Stimulated activated CD8-positive, alpha-beta memory T cell treated with anti-CD3 and anti-CD28 coated beads, Interleukin-12 subunit alpha, Interleukin-12 subunit beta, amount 100 ng/mL, for 1 hour (primary cell): ENCODE results near the gene DENND6B.
A peak's percentile ranks its signal among the peaks of the same experiment; 100 is the strongest.
"Not testable (repeated sequence)": the region's sequence is repeated elsewhere in the genome, so short reads cannot be mapped to it uniquely, and the experiment has no call there.

Experiments used
- DNase-seq: peaks from one replicate; pipeline ENCODE4 v3.0.0-alpha.2; 2020; ENCODE audit warnings: low read depth

The DENND6B gene

GRCh38 chr22:50273352-50273751 lies 53.5 kb downstream of the DENND6B start:
- not testable (repeated sequence) for DNase-seq

- no peak for DNase-seq
Observed at GRCh38 chr22:50272044-50272802, 54.6 kb downstream of the DENND6B start.

- DNase-seq: peak; percentile 12
Observed at GRCh38 chr22:50271519-50271970, 55.3 kb downstream of the DENND6B start.

- peak; percentile 35 for DNase-seq
Observed at GRCh38 chr22:50270666-50271394, 56.0 kb downstream of the DENND6B start.

- DNase-seq: peak; percentile 46
Observed at GRCh38 chr22:50269970-50270665, 56.7 kb downstream of the DENND6B start, which contains the start of gene MAPK11. TSS of gene MAPK11 (minus strand) at chr22:50270380. CDS start at chr22:50270292, 88 bp downstream.

- DNase-seq: no peak
Observed at GRCh38 chr22:50269573-50269969, 57.2 kb downstream of the DENND6B start.

GRCh38 chr22:50268655-50269113 lies 58.1 kb downstream of the DENND6B start:
- DNase-seq: no peak

- peak; percentile 24 for DNase-seq
Observed at GRCh38 chr22:50267591-50268390, 59.0 kb downstream of the DENND6B start.

- DNase-seq: no peak
Observed at GRCh38 chr22:50266994-50267393, 59.8 kb downstream of the DENND6B start.

- no peak for DNase-seq
Observed at GRCh38 chr22:50264946-50265669, 61.7 kb downstream of the DENND6B start.

GRCh38 chr22:50264104-50264745 lies 62.6 kb downstream of the DENND6B start:
- no peak for DNase-seq

GRCh38 chr22:50262973-50263617 lies 63.7 kb downstream of the DENND6B start:
- no peak for DNase-seq

GRCh38 chr22:50262460-50262911 lies 64.3 kb downstream of the DENND6B start:
- no peak for DNase-seq

GRCh38 chr22:50261615-50262459 lies 65.0 kb downstream of the DENND6B start, which contains the start of gene MAPK12:
TSS of gene MAPK12 (minus strand) at chr22:50261683. CDS start at chr22:50261509, 174 bp downstream.
- no peak for DNase-seq

GRCh38 chr22:50260801-50261614 lies 65.8 kb downstream of the DENND6B start:
- DNase-seq: no peak

- DNase-seq: no peak
Observed at GRCh38 chr22:50260434-50260800, 66.4 kb downstream of the DENND6B start.

GRCh38 chr22:50259302-50259701 lies 67.5 kb downstream of the DENND6B start:
- DNase-seq: no peak
